ENCODE data around the gene DUSP5.
"Not testable (repeated sequence)": the region's sequence is repeated elsewhere in the genome, so short reads cannot be mapped to it uniquely, and the experiment has no call there.

Gene DUSP5, protein sequence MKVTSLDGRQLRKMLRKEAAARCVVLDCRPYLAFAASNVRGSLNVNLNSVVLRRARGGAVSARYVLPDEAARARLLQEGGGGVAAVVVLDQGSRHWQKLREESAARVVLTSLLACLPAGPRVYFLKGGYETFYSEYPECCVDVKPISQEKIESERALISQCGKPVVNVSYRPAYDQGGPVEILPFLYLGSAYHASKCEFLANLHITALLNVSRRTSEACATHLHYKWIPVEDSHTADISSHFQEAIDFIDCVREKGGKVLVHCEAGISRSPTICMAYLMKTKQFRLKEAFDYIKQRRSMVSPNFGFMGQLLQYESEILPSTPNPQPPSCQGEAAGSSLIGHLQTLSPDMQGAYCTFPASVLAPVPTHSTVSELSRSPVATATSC

DNA sequence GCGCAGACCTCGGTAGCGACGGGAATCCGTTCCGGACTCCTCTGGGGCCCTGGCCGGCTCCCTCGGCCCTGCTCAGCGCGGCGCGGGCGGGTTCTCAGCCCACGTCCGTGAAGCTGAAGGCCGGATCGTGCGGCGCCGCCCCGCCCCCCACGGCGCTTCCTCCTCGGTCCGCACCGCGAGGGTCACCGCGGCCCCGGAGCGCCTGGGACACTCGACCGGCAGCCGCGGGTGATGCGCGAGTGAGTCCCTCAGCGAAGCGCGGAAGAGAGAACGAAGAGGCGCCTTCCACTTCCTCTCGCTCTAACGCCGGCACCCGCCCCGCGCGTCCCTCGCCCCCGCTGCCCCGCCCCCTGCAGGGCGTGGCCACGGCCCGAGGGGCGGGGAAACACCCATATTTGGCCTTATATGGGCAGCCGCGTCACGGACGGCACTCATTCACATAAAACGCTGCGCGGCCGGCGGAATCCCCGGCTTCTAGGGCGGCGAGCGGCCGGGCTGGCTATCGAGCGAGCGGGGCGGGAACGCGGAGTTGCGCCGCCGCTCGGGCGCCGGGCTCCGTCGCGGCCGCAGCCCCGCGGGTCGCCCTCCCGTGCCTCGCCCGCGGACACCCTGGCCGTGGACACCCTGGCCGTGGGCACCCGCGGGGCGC, at the start of gene DUSP5:
TSS of gene DUSP5 (plus strand) at position 470 of the 649 bp plus-strand sequence. CDS start 215 bp downstream, outside the sequence.
- peak; percentile 92 to 97 (median 92) for DNase-seq

GRCh38 chr10:110448682-110449418, 48.9 kb upstream of the DUSP5 start:
- no peak for DNase-seq

- DNase-seq = no peak
Measured at GRCh38 chr10:110455446-110455845, 42.3 kb upstream of the DUSP5 start.

DNA sequence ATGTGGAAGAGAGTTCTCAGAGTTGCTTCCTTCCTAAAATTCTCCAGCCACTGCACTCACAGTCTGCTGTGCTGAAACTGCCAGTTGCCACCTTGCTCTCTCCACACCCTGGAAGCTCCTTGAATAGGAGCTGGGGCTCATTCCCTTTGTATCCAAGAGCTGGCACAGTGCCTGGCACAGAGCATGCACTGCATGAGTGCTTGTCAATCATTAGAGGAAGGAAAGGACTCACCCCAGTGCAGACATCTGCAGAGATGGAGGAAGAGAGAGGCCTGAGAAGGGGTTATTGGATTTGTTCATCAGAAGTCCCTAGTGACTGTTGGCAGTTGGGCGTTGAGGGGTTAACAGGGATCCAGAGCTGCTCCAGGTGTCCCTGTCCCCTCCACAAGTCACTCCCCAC, 41.7 kb upstream of the DUSP5 start:
- DNase-seq = no peak

- no peak for DNase-seq
Measured at GRCh38 chr10:110456523-110457091, 41.1 kb upstream of the DUSP5 start.

GRCh38 chr10:110457851-110458250, 39.9 kb upstream of the DUSP5 start:
- DNase-seq = no peak

GRCh38 chr10:110458266-110458920, 39.3 kb upstream of the DUSP5 start:
- no peak for DNase-seq

GRCh38 chr10:110459600-110459999, 38.1 kb upstream of the DUSP5 start:
- no peak for DNase-seq

DNA sequence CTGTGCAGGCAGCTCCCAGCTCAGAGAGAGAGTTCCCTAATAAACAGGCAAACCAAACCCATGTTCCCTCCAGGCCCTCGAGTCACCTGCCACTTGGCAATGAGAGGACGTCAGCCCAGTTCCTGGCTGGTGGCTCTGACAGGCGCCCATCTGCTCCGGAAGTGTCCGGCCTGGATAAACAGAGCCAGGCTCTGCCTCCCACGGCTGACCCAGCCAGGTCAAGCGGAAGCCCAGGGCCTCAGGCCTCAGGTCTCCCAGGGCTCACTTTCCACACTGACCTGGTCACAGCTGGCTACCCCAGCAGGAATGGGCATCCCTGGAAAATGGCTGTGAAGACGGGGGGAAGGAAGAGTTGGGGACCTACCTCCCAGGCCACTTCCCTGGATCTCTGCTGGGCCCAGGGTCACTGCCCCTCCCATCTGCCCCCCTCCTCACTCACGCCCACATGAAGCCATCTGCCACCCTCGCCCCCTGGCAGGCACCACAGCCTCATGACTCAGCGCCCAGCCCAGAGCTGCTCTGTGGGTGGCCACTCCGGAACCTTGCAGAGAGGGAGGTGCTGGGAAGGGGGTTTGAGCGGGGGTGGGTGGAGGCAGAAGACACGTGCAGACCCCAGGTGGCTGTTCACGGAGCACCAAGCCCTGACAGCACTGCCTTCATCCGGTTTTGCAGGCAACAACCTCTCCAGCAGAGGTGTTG, 37.4 kb upstream of the DUSP5 start:
- DNase-seq = no peak

- no peak for DNase-seq
Measured at GRCh38 chr10:110461088-110461487, 36.6 kb upstream of the DUSP5 start.

GRCh38 chr10:110461530-110461929, 36.2 kb upstream of the DUSP5 start:
- DNase-seq = no peak

GRCh38 chr10:110462166-110463095, 35.3 kb upstream of the DUSP5 start:
- DNase-seq = no peak

- DNase-seq = not testable (repeated sequence)
Measured at GRCh38 chr10:110468258-110468657, 29.4 kb upstream of the DUSP5 start.

DNA sequence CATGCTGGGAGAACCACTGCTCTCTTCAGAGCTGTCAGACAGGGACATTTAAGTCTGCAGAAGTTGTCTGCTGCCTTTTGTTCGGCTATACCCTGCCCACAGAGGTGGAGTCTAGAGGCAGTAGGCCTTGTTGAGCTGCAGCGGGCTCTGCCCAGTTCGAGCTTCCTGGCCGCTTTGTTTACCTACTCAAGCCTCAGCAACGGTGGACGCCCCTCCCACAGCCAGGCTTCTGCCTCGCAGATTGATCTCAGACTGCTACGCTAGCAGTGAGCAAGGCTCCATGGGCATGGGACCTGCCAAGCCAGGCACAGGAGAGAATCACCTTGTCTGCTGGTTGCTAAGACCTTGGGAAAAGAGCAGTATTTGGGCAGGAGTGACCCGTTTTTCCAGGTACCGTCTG, 27.2 kb upstream of the DUSP5 start:
- not testable (repeated sequence) for DNase-seq

GRCh38 chr10:110471566-110472139, 26.1 kb upstream of the DUSP5 start:
- DNase-seq = no peak

DNA sequence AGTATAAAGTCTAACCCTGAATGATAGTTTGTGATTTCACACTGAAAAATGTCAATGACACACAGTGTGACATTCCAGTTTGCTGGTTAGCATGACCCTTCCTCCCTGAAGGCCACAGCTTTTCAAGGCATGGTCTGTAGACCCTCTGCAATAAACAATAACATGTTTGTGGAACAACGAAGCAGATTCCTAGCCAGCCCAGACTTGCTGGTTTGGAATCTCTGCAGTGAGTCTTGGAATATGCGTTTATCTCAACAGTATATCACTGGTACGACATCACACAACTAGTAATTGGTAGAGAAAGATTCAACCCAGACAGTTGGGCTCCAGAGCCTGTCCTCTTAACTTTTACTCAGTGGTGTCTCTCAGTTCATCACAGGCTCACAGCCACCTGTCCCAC, 23.7 kb upstream of the DUSP5 start:
- DNase-seq = no peak

DNA sequence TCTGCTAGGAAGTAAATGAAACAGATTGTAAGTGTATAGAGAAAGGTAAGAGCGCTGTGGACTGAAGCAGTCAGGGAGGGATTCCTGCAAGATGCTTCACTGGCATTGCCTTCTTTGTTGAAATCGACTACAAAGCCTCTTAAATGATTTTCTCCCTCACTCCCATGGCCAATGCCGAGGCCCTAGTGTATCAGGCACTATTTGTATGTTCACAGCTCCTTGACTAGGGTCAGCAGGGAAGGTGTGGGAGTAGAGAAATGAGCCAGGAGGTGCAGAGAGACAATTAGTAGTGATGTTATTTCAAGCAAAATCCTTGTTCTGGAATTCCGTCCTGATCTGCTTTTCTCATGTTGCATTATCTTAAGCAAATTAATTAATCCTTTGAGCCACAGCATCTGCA, 22.9 kb upstream of the DUSP5 start:
- DNase-seq = no peak

GRCh38 chr10:110475722-110476515, 21.8 kb upstream of the DUSP5 start:
- DNase-seq = no peak

GRCh38 chr10:110479710-110480109, 18.0 kb upstream of the DUSP5 start:
- no peak for DNase-seq

DNA sequence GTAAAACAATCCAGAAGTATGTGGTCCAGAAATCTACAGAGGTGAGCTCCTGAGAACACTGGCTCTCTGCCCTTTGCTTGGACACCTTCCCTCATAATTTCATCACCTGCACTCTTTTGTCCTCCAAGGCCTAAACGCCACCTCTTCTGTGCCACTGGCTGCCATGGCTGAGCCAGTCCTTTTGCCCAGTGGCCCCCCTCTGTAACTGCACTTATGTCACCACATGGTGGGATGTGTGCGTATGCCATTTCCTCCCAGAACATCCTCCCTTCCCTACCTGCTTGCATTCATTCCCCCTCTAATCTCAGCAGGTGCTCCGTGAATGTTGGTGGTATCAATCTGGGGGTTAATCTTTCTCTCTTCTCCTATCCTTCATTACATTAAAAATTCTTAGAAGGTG, 17.3 kb upstream of the DUSP5 start:
- no peak for DNase-seq

Measured in stimulated activated naive CD4-positive, alpha-beta T cell (primary cell).